HG02763 (cell line): ENCODE measurements around the gene RIPK4.
"Not testable (repeated sequence)": the region's sequence is repeated elsewhere in the genome, so short reads cannot be mapped to it uniquely, and the experiment has no call there.

Source experiments
- ATAC-seq: cut with Tn5 transposase; IDR thresholded peaks from one replicate; pipeline ENCODE4 v1.9.1; 2021; ENCODE audit warnings: mild to moderate bottlenecking, moderate library complexity; ENCODE audit not compliant: unreplicated experiment

Gene RIPK4

GRCh38 chr21:41720250-41720649 lies 46.6 kb downstream of the RIPK4 start:
- ATAC-seq: no peak

- no peak for ATAC-seq
These were observed 47.2 kb downstream of the RIPK4 start for GRCh38 chr21:41719691-41720090.

- no peak for ATAC-seq
These were observed 49.1 kb downstream of the RIPK4 start for GRCh38 chr21:41717573-41718330.

- ATAC-seq: no peak
These were observed 50.1 kb downstream of the RIPK4 start for GRCh38 chr21:41716751-41717150.

GRCh38 chr21:41715649-41716281 lies 51.1 kb downstream of the RIPK4 start:
- no peak for ATAC-seq

GRCh38 chr21:41714299-41714865 lies 52.5 kb downstream of the RIPK4 start:
- not testable (repeated sequence) for ATAC-seq

GRCh38 chr21:41713495-41714281 lies 53.2 kb downstream of the RIPK4 start:
- no peak for ATAC-seq

GRCh38 chr21:41712730-41713129 lies 54.1 kb downstream of the RIPK4 start:
- no peak for ATAC-seq

GRCh38 chr21:41712201-41712600 lies 54.7 kb downstream of the RIPK4 start:
- ATAC-seq: no peak

- no peak for ATAC-seq
These were observed 55.3 kb downstream of the RIPK4 start for GRCh38 chr21:41711416-41712007.

GRCh38 chr21:41710823-41711160 lies 56.1 kb downstream of the RIPK4 start:
- ATAC-seq: no peak

- no peak for ATAC-seq
These were observed 56.7 kb downstream of the RIPK4 start for GRCh38 chr21:41709965-41710822.

- no peak for ATAC-seq
These were observed 57.7 kb downstream of the RIPK4 start for GRCh38 chr21:41709166-41709565.

- ATAC-seq: no peak
These were observed 58.9 kb downstream of the RIPK4 start for GRCh38 chr21:41707960-41708330.

GRCh38 chr21:41707231-41707959 lies 59.5 kb downstream of the RIPK4 start:
- no peak for ATAC-seq

GRCh38 chr21:41706678-41707077 lies 60.2 kb downstream of the RIPK4 start:
- ATAC-seq: no peak

GRCh38 chr21:41706263-41706639 lies 60.6 kb downstream of the RIPK4 start:
- ATAC-seq: no peak

GRCh38 chr21:41705546-41706262 lies 61.1 kb downstream of the RIPK4 start:
- ATAC-seq: no peak
